Stimulated activated CD4-positive, alpha-beta T cell treated with anti-CD3 and anti-CD28 coated beads, Interleukin-2, amount 100 ng/mL, for 24 hours (primary cell): ENCODE data around the gene OSR1.

Source experiments
- DNase-seq, 2 donors: peaks; one replicate each; pipeline ENCODE4 v3.0.0-alpha.2; 2020

Gene OSR1

GRCh38 chr2:19357402-19358241 is 801 bp downstream of the OSR1 start:
- no peak for DNase-seq

GRCh38 chr2:19356545-19357401 is 1.6 kb downstream of the OSR1 start:
- no peak for DNase-seq

GRCh38 chr2:19355931-19356544 is 2.4 kb downstream of the OSR1 start:
- DNase-seq: no peak

- no peak for DNase-seq
Observed at GRCh38 chr2:19355416-19355821, 3.0 kb downstream of the OSR1 start.

- no peak for DNase-seq
Observed at GRCh38 chr2:19355014-19355405, 3.4 kb downstream of the OSR1 start.

- no peak for DNase-seq
Observed at GRCh38 chr2:19353721-19354050, 4.7 kb downstream of the OSR1 start.

- no peak for DNase-seq
Observed at GRCh38 chr2:19352946-19353720, 5.3 kb downstream of the OSR1 start.

GRCh38 chr2:19351899-19352697 is 6.3 kb downstream of the OSR1 start:
- DNase-seq: no peak

- DNase-seq: no peak
Observed at GRCh38 chr2:19351499-19351898, 6.9 kb downstream of the OSR1 start.

GRCh38 chr2:19350678-19351401 is 7.6 kb downstream of the OSR1 start:
- DNase-seq: no peak

- DNase-seq: peak; percentile 63 to 72
Observed at GRCh38 chr2:19349911-19350677, 8.3 kb downstream of the OSR1 start.

- no peak for DNase-seq
Observed at GRCh38 chr2:19348692-19349091, 9.7 kb downstream of the OSR1 start.

GRCh38 chr2:19347619-19348562 is 10.5 kb downstream of the OSR1 start:
- DNase-seq: peak; percentile 91 to 93

- no peak for DNase-seq
Observed at GRCh38 chr2:19346983-19347618, 11.3 kb downstream of the OSR1 start.

GRCh38 chr2:19337742-19338141 is 20.7 kb downstream of the OSR1 start:
- no peak for DNase-seq

GRCh38 chr2:19337202-19337601 is 21.2 kb downstream of the OSR1 start:
- no peak for DNase-seq

GRCh38 chr2:19336781-19337180 is 21.6 kb downstream of the OSR1 start:
- DNase-seq: no peak

- no peak for DNase-seq
Observed at GRCh38 chr2:19332503-19332902, 25.9 kb downstream of the OSR1 start.

GRCh38 chr2:19331450-19331849 is 27.0 kb downstream of the OSR1 start:
- DNase-seq: no peak
